ENCODE data around the gene NKAIN2. TPM values are rescaled to one million over a fixed set of nuclear protein-coding genes. Genes with fewer than 3 reads are reported as not detected.
A peak's percentile ranks its signal among the peaks of the same experiment; 100 is the strongest.

Gene NKAIN2
- total RNA-seq, 1 experiment from 2014 or later: 1.1 TPM

DNA sequence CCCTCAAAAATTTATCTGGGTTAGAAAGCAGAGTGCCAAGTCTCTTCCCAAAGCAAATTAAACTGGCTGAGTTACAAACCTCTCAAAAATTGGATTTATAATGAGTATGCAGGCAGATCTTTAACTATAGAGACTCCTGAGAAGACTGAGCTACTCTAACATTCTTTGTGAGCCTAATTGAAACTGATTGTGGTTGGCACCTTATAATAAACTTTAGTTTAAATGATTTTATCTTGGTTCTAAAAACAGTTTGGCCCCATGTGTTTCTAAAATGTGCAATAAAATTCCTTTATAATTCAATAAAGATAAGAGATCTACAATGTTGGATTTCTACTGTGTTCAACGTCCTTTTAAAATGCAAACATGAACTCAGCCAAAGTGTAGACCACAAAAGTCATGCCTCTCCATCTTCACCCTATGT is 678.4 kb downstream of the NKAIN2 start:
- DNase-seq: no peak
- no peaks in the 10 kb centered on the region for H3K27me3 ChIP-seq (ENCODE audit: control insufficient read depth, insufficient read depth, low read length)
- H3K36me3 ChIP-seq (replicated peaks; ENCODE audit: control insufficient read depth, insufficient read depth, low read length): no peaks in the 10 kb centered on the region
- H3K4me3 ChIP-seq (ENCODE audit: insufficient read depth, low read depth, low read length): no peak overlapping the region

DNA sequence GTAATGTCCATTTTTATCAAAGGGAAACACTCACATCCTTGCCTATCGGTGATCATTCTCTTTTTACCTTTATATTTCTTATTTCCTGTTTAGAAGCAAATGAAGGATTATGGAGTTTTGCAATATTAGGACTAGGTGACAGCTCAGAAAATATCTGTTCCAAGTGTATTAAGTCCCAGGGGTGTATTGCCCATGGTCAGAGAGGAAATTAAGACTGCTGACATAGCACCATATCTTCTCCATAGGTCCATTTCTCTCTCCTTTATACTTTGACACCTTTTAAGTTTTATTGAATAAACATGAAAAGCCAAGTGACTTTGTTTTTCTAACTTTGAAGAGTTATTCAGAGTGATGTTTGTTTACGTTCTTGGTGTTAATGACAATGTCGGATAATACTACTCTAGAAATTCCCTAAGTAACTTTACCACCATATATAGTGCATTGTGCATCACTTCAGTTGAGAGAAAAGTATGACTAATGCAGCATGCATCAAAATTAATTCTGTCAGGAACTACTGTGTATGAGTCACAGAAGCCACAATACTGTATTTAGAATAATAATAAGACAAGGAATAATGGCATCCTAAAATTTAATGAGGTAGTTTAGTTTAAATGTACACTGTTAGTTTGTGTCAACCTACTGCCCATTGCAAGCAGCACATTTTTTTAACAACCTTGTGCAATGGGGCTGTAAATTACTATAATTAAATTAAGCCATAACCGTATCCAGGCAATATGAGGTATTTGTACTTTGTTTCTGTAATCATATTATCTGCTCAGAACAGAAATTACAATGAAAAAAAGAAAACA is 684.2 kb downstream of the NKAIN2 start:
- no peak for DNase-seq
- H3K4me3 ChIP-seq (ENCODE audit: insufficient read depth, low read depth, low read length): no peak overlapping the region
- no peaks in the 10 kb centered on the region for H3K36me3 ChIP-seq (replicated peaks; ENCODE audit: control insufficient read depth, insufficient read depth, low read length)
- H3K27me3 ChIP-seq (ENCODE audit: control insufficient read depth, insufficient read depth, low read length): no peaks in the 10 kb centered on the region

DNA sequence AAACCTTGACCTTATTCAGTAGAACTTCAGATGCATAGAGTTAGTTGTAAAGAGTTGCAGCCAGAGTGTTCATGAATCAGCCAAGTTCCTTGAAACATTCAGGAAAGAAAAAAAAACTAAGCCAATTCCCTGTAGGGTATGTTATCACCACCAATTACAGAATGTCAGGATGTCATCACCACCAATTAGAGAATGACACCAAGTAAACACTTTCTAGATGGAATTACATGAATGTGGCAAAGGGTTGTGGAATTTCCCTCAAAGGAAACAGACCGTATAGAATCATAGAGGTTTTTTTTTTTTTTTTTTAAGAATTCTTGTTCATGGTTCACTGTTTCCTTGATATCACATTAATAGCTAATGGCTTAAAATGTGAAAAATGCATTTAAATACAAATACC is 686.5 kb downstream of the NKAIN2 start:
- H3K27me3 ChIP-seq (ENCODE audit: control insufficient read depth, insufficient read depth, low read length): no peaks in the 10 kb centered on the region
- no peak overlapping the region for H3K4me3 ChIP-seq (ENCODE audit: insufficient read depth, low read depth, low read length)
- no peak for DNase-seq
- H3K36me3 ChIP-seq (replicated peaks; ENCODE audit: control insufficient read depth, insufficient read depth, low read length): no peaks in the 10 kb centered on the region

DNA sequence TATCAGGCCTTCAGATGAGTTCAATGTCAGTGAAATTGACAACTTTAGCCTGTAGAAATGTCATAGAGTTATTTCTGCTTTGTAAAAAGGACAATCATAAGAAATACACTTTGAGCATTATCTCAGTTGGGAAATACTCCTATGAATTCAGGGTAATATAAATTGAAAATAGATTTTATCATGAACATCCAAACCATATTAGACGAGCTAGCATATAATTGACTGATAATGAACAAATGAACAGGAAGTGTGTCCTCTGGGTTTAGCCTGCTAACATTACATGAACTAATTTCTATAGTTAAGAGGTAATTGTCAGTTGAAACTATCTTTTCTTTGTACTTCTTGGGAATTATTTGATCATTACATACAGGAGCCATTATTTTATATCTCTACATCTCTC is 689.6 kb downstream of the NKAIN2 start:
- Histone ChIP-seq H3K4me3 (ENCODE audit: insufficient read depth, low read depth, low read length) (no peak overlapping the region), H3K27me3 (ENCODE audit: control insufficient read depth, insufficient read depth, low read length) (no peaks in the 10 kb centered on the region), H3K36me3 (replicated peaks; ENCODE audit: control insufficient read depth, insufficient read depth, low read length) (no peaks in the 10 kb centered on the region)
- DNase-seq: no peak

DNA sequence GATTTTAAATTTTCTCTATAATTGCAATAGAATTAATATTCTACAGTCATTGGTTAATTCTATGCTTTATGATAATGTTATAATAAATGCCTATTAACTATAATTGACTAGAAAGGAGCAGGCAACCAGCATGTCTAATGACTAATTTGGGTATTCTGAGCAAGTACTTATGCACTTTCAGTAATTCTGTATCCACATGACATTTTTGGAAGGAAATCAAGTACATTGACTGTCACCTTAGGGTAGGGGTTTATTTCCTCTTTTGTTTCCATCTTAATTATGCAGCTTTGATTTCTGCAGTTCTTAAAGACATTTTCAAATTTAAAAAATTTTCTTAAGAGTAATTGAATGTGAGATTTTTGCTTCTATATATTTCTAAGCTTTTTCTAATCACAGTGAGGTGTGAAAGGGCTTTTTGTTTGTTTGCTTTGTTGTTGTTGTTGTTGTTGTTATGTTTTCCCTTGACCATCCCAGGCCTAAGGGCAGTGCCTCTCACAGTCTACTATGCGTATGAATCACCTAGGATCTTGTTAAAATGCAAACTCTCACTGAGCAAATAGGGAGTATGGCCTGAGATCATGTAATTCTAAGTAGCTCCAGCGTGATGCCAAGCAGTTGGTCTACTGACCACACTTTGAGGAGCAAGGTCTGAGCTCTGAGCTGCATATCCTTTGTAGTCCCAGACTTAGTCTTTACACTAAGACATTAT is 691.4 kb downstream of the NKAIN2 start:
- no peak for DNase-seq
- no peak overlapping the region for H3K4me3 ChIP-seq (ENCODE audit: insufficient read depth, low read depth, low read length)
- H3K27me3 ChIP-seq (ENCODE audit: control insufficient read depth, insufficient read depth, low read length): no peaks in the 10 kb centered on the region
- H3K36me3 ChIP-seq (replicated peaks; ENCODE audit: control insufficient read depth, insufficient read depth, low read length): no peaks in the 10 kb centered on the region

DNA sequence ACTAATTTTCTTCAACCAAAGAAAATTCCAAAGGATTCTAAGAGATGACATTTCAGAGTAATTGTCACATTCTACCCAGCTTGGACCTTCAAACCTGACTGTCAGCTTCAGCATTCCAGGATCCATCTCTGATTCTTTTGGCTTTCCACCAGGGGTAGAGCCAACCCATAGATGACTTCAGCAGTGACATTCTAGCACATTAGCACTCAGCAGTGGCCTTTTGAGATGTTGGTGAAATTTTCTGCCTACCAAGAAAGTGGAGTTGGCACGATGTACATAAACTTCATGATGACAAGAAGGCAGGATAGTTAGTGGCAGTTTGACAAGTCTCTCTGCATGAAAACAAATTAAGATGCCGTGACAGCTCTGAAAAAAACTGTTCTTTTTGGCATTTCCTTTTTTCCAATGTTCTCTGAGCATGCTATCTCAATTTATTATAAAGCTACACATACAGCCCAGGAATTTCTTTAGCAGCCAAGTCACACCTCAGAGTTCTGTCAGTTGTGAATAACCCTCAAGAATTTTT is 692.1 kb downstream of the NKAIN2 start:
- no peaks in the 10 kb centered on the region for H3K27me3 ChIP-seq (ENCODE audit: control insufficient read depth, insufficient read depth, low read length)
- H3K36me3 ChIP-seq (replicated peaks; ENCODE audit: control insufficient read depth, insufficient read depth, low read length): no peaks in the 10 kb centered on the region
- no peak for DNase-seq
- H3K4me3 ChIP-seq (ENCODE audit: insufficient read depth, low read depth, low read length): no peak overlapping the region

DNA sequence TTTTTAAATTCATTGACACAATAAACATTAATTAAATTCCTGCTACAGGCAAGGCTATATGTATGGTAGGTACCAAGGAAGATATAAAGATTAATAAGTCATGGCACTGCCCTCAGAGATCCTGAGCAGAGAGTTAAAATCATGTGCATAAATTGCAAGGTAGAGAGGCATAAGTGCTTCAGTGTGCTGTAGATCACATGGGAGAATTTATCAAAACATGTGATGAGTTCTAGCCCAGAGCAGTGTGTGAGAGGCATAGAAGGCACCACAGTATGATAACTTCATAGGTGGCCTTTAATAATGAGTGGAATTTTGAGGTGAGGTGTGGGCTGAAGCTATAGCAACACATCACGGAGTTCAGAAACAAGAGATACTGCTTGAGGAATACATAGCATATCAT is 692.7 kb downstream of the NKAIN2 start:
- Histone ChIP-seq H3K27me3 (ENCODE audit: control insufficient read depth, insufficient read depth, low read length) (no peaks in the 10 kb centered on the region), H3K4me3 (ENCODE audit: insufficient read depth, low read depth, low read length) (no peak overlapping the region), H3K36me3 (replicated peaks; ENCODE audit: control insufficient read depth, insufficient read depth, low read length) (no peaks in the 10 kb centered on the region)
- DNase-seq: no peak

DNA sequence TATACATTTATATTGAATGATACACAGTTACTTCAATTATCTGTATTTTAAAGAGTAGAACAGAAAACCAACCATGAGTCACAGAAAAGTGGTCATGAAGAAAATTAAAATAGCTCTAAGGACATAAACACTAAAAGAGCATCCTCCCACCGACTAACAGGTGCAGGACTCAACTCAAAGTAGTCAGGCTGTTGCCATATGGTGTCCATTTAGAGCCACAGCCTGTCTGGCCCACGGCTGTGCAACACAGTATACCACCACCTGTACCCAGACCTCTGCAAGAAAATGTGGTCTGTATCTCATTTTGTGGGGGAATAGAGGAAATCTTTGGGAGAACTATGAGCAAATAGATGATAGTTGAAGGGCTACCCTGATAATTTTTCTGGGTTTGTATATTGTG is 708.8 kb downstream of the NKAIN2 start:
- H3K27me3 ChIP-seq (ENCODE audit: control insufficient read depth, insufficient read depth, low read length): no peaks in the 10 kb centered on the region

DNA sequence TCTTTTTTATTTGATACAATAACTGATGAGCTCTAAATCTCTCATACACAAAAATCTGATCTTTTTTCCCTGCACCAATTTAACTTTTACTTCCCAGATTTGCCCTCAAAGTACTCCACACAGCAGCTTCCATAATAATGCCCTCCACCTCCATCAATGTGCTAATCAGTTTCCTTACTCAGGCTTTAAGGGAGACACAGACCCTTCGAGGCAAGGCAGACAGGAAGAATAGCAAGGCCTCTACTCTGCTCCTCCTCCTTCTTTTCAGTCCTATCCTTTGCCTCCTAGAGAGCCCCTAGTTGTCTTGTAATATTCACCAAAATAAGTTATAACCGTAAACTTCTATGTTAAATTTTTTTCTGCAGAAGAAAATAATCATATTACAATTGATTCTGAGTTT is 713.7 kb downstream of the NKAIN2 start:
- H3K27me3 ChIP-seq (ENCODE audit: control insufficient read depth, insufficient read depth, low read length): no peaks in the 10 kb centered on the region
- H3K36me3 ChIP-seq (replicated peaks; ENCODE audit: control insufficient read depth, insufficient read depth, low read length): no peaks in the 10 kb centered on the region
- no peak overlapping the region for H3K4me3 ChIP-seq (ENCODE audit: insufficient read depth, low read depth, low read length)
- DNase-seq: peak; percentile 16

More for the DNA sequence above, 708.8 kb downstream of the NKAIN2 start:
- Histone ChIP-seq H3K36me3 (replicated peaks; ENCODE audit: control insufficient read depth, insufficient read depth, low read length) (no peaks in the 10 kb centered on the region), H3K4me3 (ENCODE audit: insufficient read depth, low read depth, low read length) (no peak overlapping the region)
- no peak for DNase-seq

DNA sequence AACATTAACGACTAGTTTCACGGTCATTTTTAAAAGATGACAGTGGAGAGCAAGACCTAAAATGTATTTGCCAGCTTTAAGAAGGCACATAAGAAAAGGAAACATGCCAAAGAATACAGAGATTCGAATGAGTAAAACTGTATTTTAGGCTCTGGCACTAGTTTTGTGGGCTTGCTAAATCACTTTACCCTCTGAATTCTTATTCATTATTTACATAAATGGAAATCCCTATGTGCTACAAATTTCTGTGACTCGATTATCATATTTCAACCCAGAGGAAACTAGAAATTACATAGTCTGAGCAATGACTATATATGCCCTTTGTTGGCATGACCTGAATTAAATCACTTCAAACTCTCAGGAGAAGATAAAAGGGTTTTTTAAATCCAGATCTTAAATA is 716.8 kb downstream of the NKAIN2 start:
- no peak for DNase-seq
- H3K4me3 ChIP-seq (ENCODE audit: insufficient read depth, low read depth, low read length): no peak overlapping the region
- H3K27me3 ChIP-seq (ENCODE audit: control insufficient read depth, insufficient read depth, low read length): no peaks in the 10 kb centered on the region

DNA sequence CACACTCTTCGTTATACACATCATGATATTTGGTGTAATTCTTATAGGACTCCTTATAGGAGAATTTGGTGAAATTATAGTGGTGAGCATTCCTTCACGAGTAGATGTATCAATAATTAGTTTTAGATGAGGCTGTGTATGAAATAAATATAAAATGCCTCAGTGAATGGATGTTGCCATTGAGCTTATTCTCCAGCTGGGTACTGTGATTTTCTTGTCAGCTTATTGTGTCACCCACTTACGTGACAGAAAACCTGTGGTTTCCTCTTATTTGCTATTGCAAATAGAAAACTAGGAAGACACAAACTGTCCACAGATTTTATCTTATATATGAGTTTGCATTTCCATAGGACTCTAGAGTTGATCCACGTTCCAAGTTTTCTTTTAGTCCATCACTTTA is 718.7 kb downstream of the NKAIN2 start:
- Histone ChIP-seq H3K27me3 (ENCODE audit: control insufficient read depth, insufficient read depth, low read length) (no peaks in the 10 kb centered on the region), H3K36me3 (replicated peaks; ENCODE audit: control insufficient read depth, insufficient read depth, low read length) (no peaks in the 10 kb centered on the region), H3K4me3 (ENCODE audit: insufficient read depth, low read depth, low read length) (no peak overlapping the region)
- DNase-seq: no peak

More for the DNA sequence above, 716.8 kb downstream of the NKAIN2 start:
- H3K36me3 ChIP-seq (replicated peaks; ENCODE audit: control insufficient read depth, insufficient read depth, low read length): no peaks in the 10 kb centered on the region

DNA sequence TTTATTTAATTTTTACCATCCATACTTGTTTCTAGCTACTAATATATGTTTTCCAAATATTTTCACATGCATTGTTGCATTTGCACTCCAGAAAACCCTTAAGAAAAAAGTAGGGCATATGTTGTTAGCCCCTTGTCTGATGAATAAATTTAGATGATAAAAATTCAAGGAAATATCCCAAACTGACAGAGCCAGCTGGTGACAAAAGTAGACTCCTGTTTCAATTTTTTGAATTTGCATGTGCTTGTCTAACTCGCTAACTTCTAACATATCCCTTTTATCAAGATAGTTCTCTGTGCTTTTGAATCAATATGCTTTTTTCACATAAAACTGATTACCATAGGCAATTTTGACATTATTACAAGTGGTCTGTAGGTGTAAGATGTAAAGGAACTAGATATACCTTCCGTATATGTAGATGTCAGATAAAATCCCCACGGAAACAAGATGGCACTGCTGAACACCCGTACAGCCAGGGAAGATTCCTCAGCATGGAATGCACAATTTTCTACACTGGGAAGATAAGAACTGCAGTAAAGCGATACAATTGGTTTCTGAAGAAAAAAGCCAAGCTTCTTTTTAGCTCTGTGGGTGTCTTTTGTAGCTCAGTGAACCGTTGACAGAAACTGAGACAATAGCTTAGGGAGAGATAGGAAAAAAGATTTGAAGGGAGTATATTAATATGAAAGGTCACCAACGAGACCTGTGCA is 721.0 kb downstream of the NKAIN2 start:
- no peak overlapping the region for H3K4me3 ChIP-seq (ENCODE audit: insufficient read depth, low read depth, low read length)
- H3K36me3 ChIP-seq (replicated peaks; ENCODE audit: control insufficient read depth, insufficient read depth, low read length): no peaks in the 10 kb centered on the region
- H3K27me3 ChIP-seq (ENCODE audit: control insufficient read depth, insufficient read depth, low read length): no peaks in the 10 kb centered on the region
- DNase-seq: no peak

DNA sequence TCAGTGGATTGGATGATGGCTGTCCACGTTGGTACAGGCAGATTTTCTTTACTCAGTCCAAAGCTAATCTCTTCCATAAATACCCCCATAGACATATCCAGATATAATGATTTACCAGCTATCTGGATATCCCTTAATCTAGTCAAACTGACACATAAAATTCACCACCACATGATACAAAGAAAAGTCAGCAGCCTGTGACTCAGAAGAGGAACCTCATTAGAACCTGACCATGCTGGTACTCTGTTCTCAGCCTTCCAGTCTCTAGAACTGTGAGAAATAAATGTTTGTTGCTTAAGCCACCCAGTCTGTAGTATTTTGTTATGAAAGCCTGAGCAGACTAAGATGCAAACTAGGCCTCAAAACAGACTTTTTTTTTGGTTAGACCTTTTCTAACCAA is 727.3 kb downstream of the NKAIN2 start:
- DNase-seq: no peak
- Histone ChIP-seq H3K36me3 (replicated peaks; ENCODE audit: control insufficient read depth, insufficient read depth, low read length) (no peaks in the 10 kb centered on the region), H3K4me3 (ENCODE audit: insufficient read depth, low read depth, low read length) (no peak overlapping the region), H3K27me3 (ENCODE audit: control insufficient read depth, insufficient read depth, low read length) (no peaks in the 10 kb centered on the region)

DNA sequence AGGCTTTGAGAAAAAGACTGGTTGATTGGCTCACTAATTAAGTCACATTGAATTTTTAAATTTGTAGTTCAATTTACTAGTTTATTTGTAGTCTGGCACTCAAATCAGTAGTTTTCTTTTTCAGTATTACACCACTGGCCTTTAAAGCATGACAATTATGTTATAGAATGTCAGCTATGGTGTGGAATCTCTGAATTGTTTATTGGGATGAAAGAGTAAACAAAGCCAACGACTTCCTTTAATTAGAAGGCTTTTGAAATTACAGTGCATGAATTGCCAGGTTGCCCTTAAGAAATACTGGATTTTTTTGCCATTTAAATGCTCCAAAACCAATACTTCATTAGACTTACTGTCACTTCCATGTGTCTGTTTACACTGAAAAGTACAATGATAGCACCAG is 731.6 kb downstream of the NKAIN2 start:
- DNase-seq: no peak
- Histone ChIP-seq H3K4me3 (ENCODE audit: insufficient read depth, low read depth, low read length) (no peak overlapping the region), H3K36me3 (replicated peaks; ENCODE audit: control insufficient read depth, insufficient read depth, low read length) (no peaks in the 10 kb centered on the region), H3K27me3 (ENCODE audit: control insufficient read depth, insufficient read depth, low read length) (no peaks in the 10 kb centered on the region)

DNA sequence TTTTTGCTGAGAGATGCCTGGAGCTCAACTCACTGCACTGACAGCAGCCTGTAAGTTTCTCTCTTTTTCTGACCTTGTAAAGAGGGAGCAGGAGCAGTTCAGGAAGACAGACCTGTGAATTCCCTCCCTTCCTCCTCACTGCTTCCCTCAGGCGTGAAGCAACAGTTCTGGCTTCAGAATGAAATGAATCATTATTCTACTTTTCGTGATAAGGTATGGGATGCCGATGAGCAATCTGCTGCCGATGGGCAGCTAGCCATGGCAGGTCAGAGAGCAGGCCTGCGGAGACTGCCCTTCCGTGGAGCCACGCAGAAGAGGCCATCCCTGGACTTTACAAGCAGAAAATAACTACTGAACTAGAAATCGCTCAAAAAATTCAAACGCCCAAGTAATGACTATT is 732.1 kb downstream of the NKAIN2 start:
- H3K36me3 ChIP-seq (replicated peaks; ENCODE audit: control insufficient read depth, insufficient read depth, low read length): no peaks in the 10 kb centered on the region
- no peaks in the 10 kb centered on the region for H3K27me3 ChIP-seq (ENCODE audit: control insufficient read depth, insufficient read depth, low read length)
- no peak overlapping the region for H3K4me3 ChIP-seq (ENCODE audit: insufficient read depth, low read depth, low read length)
- DNase-seq: no peak

All from H7 (cell line).